K562 (cell line): ENCODE results near the gene PLEKHM3.

ENCODE experiments used
- CTCF ChIP-seq, 3 experiments: IDR thresholded peaks in 2 of 3; conservative IDR thresholded peaks in 1 of 3; 2 replicates each; pipeline ENCODE4 v1.5.1; 2011 to 2012; ENCODE audit warnings: low read length in 3 of 3, mild to moderate bottlenecking in 3 of 3, control low read depth in 2 of 3, improper control_type of control experiment in 1 of 3, inconsistent platforms in 1 of 3, low read depth in 1 of 3, mixed read lengths in 1 of 3, moderate library complexity in 1 of 3; ENCODE audit not compliant: insufficient read depth in 2 of 3
- DEAF1 ChIP-seq: fragments of 450-650 bp; formaldehyde crosslinking; IDR thresholded peaks from 2 replicates; pipeline ENCODE4 v1.4.0; 2020; ENCODE audit warnings: mild to moderate bottlenecking, moderate library complexity
- E2F6 ChIP-seq, 2 experiments: IDR thresholded peaks; 2 replicates each; pipeline ENCODE4 v1.6.1; 2011; ENCODE audit warnings: borderline replicate concordance in 1 of 2, control low read depth in 1 of 2, low read depth in 1 of 2, low read length in 1 of 2, mild to moderate bottlenecking in 1 of 2, mixed read lengths in 1 of 2, moderate library complexity in 1 of 2; ENCODE audit not compliant: insufficient read depth in 1 of 2, insufficient read length in 1 of 2, poor library complexity in 1 of 2, severe bottlenecking in 1 of 2; ENCODE audit errors: extremely low read depth in 1 of 2
- FOXA1 ChIP-seq: fragments of 450-650 bp; IDR thresholded peaks from 2 replicates; pipeline ENCODE4 v1.6.1; 2016; ENCODE audit warnings: mild to moderate bottlenecking, borderline replicate concordance
- HDAC6 ChIP-seq: IDR thresholded peaks from 2 replicates; pipeline ENCODE4 v1.6.1; 2012; ENCODE audit warnings: low read depth, mild to moderate bottlenecking, control low read depth, inconsistent platforms, low read length, moderate library complexity
- IRF1 ChIP-seq: sonication (generic); formaldehyde crosslinking; IDR thresholded peaks from 2 replicates; pipeline ENCODE4 v1.8.0; 2022; ENCODE audit warnings: missing genetic modification reagents, mild to moderate bottlenecking, borderline replicate concordance
- KAT7 ChIP-seq: sonication (generic); formaldehyde crosslinking; IDR thresholded peaks from 2 replicates; pipeline ENCODE4 v1.8.0; 2022; ENCODE audit warnings: missing genetic modification reagents, mild to moderate bottlenecking, borderline replicate concordance
- KLF6 ChIP-seq: fragments of 250-450 bp; sonication (Bioruptor Pico); IDR thresholded peaks from 2 replicates; pipeline ENCODE4 v1.4.0; 2020; ENCODE audit warnings: mild to moderate bottlenecking, moderate library complexity, borderline replicate concordance
- PATZ1 ChIP-seq: fragments of 250-450 bp; sonication (Bioruptor Pico); IDR thresholded peaks from 2 replicates; pipeline ENCODE4 v1.5.0; 2020; ENCODE audit warnings: mild to moderate bottlenecking, borderline replicate concordance
- POLR2AphosphoS5 ChIP-seq: IDR thresholded peaks from 2 replicates; pipeline ENCODE4 v1.6.1; 2011; ENCODE audit warnings: mild to moderate bottlenecking, low read depth, low read length, moderate library complexity; ENCODE audit not compliant: control insufficient read depth, insufficient read depth
- PRDM10 ChIP-seq: fragments of 450-650 bp; IDR thresholded peaks from 2 replicates; pipeline ENCODE4 v1.6.1; 2018; ENCODE audit not compliant: partially characterized antibody
- TEAD4 ChIP-seq, 2 experiments: sonication (generic) in 1 of 2; formaldehyde crosslinking in 1 of 2; IDR thresholded peaks; 2 replicates each; pipeline versions ENCODE4 v1.6.1 to v1.8.0; 2012 to 2022; ENCODE audit warnings: borderline replicate concordance in 1 of 2, inconsistent platforms in 1 of 2, low read length in 1 of 2, mild to moderate bottlenecking in 1 of 2, missing genetic modification reagents in 1 of 2
- ZBTB17 ChIP-seq: fragments of 450-650 bp; formaldehyde crosslinking; IDR thresholded peaks from 2 replicates; pipeline ENCODE4 v1.4.0; 2020; ENCODE audit warnings: mild to moderate bottlenecking
- ZBTB34 ChIP-seq: fragments of 250-450 bp; sonication (Bioruptor Pico); IDR thresholded peaks from 2 replicates; pipeline ENCODE4 v1.8.0; 2021; ENCODE audit warnings: mild to moderate bottlenecking, moderate library complexity

- TF ChIP-seq HDAC6, result no peak
- no peak for TF ChIP-seq KLF6 (CRISPR knock-in tag)
- no peak for TF ChIP-seq E2F6 (IDR thresholded peaks at IDR 0.05; ENCODE audit: borderline replicate concordance in 1 of 2, extremely low read depth in 1 of 2, insufficient read depth in 1 of 2, insufficient read length in 1 of 2, low read depth in 1 of 2, low read length in 1 of 2, poor library complexity in 1 of 2, severe bottlenecking in 1 of 2)
- no peak for TF ChIP-seq POLR2AphosphoS5
- no peak for TF ChIP-seq ZBTB34 (CRISPR knock-in tag)
- no peak for TF ChIP-seq PATZ1 (CRISPR knock-in tag)
- TF ChIP-seq TEAD4 (IDR thresholded peaks at IDR 0.05; ENCODE audit: low read length), result no peak
- no peak for TF ChIP-seq TEAD4 (CRISPR knock-in tag; IDR thresholded peaks at IDR 0.05; ENCODE audit: borderline replicate concordance)
- TF ChIP-seq FOXA1, result no peak
- no peak for TF ChIP-seq IRF1 (CRISPR knock-in tag)
- no peak for TF ChIP-seq PRDM10
- no peak for TF ChIP-seq ZBTB17 (CRISPR knock-in tag)
- TF ChIP-seq KAT7, result no peak
- no peak for TF ChIP-seq CTCF (IDR thresholded peaks at IDR 0.05 in 2 of 3, conservative IDR thresholded peaks at IDR 0.05 in 1 of 3; ENCODE audit: insufficient read depth in 2 of 3, low read depth in 1 of 3, low read length in 3 of 3)
- no peak for TF ChIP-seq DEAF1
Observed at GRCh38 chr2:207944979-207945600, 80.2 kb downstream of the PLEKHM3 start.
